ENCODE measurements around the gene STAG3.
"Not testable (repeated sequence)": the region's sequence is repeated elsewhere in the genome, so short reads cannot be mapped to it uniquely, and the experiment has no call there.

STAG3 gene

GRCh38 chr7:100173806-100174495 lies 3.8 kb upstream of the STAG3 start:
- DNase-seq = no peak

- DNase-seq = no peak
These were observed 3.1 kb upstream of the STAG3 start for GRCh38 chr7:100174582-100174981.

DNA sequence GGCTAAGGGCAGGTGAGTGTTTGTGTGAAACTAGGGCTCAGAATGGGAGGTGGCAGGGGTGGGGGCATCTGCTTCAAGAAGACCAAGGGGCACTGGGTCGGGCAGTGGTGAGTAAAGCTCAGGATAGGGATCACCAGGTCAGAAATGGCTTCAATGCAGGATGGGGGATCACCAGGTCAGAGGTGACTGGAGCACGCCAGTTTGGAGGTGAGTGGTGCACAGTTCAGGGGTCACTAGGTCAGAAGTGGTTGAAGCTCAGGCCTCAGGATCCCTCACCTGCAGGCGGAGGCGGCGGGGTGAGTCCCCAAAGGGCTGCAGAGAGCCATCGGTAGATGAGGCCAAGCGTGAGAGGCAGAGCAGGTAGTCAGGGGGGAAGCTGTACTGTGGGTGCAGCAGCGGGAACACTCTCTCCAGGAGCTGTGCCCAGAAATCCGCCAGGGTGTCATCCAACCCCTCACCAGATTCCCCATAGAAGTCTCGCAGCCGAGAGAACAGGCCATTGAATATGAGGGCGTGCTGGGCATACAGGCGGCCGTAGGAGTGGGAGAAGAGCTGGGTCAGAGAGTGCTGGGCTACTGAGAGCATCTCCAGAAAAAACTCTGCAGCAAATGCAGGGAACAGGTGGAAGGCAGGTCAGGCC lies 2.3 kb upstream of the STAG3 start:
- DNase-seq = no peak

GRCh38 chr7:100176096-100177044 lies 1.3 kb upstream of the STAG3 start:
- no peak for DNase-seq

DNA sequence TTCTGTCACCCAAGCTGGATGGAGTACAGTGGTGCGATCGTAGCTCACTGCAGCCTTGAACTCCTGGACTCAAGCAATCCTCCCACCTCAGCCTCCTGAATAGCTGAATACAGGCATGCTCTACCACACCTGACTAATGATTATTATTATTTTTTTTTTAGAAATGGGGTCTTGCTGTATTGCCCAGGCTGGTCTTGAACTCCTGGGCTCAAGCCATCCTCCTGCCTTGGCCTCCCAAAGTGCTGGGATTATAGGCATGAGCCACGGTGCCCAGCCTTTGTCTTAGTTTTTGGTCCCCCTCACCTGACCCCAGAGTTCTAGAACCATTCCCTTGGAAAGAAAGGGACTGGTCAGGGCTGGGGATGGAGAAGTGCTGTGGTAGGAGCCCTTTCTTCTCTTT lies 2.4 kb downstream of the STAG3 start:
- not testable (repeated sequence) for DNase-seq

GRCh38 chr7:100182616-100183015 lies 4.9 kb downstream of the STAG3 start:
- not testable (repeated sequence) for DNase-seq

DNA sequence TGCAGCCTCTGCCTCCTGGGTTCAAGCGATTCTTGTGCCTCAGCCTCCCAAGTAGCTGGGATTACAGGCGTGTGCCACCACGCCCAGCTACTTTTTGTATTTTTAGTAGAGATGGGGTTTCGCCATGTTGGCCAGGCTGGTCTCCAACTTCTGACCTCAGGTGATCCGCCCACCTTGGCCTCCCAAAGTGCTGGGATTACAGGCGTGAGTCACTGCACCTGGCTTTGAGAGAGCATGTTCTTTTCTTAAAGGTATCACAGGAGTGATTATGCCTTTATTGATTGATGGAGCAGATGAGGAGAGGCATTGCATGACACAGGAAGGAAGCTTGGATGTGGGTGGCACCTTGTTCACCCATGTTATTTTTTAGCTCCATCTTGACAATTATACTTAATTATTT lies 5.4 kb downstream of the STAG3 start:
- not testable (repeated sequence) for DNase-seq

DNA sequence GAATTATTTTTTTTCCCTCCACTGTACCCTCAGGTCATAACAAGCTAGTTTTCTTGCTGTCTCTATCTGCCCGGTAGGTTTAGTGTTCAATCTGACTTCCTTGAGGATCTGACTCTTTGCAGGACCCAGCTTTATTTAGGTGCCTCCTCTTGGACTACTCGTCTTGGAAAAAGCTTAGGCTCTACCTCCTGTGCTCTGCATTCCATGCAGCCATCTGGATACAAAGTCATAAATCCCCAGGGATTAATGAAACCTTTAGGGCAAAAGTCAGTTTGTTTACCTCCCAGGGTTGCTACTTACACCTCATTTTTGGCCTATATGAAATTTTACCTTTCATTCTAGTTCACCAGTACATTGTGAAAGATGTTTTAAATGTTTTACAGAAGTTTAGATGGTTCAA lies 8.0 kb downstream of the STAG3 start:
- no peak for DNase-seq

- DNase-seq = no peak
These were observed 11.3 kb downstream of the STAG3 start for GRCh38 chr7:100189061-100189460.

DNA sequence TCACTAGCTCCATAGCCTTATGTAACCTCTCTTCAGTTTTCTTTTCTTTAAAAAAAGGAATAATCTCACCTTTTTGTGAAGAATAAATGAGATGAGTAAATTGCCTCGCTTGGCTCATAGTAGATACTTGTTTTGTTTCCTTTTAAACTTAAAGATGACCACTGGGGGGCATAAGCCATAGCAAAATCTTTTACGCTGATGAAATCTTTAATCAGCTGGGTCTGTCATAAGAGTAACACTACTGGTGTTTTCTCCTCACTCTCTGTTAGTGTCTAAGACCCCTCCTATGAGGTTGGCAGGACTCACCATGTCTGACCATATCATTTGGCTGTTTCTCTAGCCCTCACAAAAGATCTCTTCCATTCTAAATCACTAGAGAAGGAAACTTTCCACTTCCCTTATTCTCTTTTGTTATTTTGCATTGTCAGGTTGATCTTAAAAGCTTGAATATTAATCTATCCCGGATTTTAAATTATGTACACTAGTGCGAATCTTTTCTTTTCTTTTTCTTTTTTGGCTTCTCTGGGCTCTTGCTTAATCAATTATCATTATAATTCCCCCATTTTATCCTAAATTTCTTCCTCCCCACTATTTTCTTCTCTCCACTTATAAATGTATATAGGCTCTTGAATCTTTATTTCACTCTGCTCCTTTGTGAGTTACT lies 12.5 kb downstream of the STAG3 start:
- DNase-seq = no peak

GRCh38 chr7:100191775-100192174 lies 14.1 kb downstream of the STAG3 start:
- DNase-seq = no peak

DNA sequence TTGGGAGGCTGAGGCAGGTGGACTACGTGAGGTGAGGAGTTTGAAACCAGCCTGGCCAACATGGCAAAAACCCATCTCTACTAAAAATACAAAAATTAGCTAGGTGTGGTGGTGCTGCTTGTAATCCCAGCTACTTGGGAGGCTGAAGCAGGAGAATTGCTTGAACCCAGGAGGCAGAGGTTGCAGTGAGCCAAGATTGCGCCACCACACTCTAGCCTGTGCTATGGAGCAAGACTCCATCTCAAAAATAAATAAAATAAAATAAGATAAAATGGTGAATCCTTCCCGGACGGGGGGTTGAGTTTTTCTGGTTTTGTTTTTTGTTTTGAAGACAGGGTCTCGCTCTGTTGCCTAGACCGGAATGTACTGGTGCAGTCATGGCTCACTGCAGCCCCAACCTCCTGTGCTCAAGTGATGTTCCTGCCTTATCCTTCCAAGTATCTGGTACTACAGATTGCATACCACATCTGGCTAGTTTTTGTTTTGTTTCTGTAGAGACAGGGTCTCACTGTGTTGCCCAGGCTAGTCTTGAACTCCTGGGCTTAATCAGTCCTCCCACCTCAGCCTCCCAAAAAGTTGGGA lies 14.7 kb downstream of the STAG3 start:
- DNase-seq = not testable (repeated sequence)

DNA sequence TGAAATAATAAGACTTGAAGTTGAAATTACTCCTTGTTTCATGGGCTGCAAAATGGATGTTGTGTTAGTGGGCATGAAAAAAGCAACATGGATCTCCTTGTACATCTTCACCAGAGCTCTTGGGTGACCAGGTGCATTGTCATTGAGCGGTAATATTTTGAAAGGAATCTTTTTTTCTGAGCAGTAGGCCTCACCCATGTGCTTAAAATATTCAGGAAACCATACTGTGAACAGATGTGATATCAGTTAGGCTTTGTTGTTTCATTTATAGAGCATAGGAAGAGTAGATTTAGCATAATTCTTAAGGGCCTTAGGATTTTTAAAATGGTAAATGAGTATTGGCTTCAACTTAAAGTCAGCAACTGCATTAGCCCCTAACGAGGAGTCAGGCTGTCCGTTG lies 15.3 kb downstream of the STAG3 start:
- DNase-seq = no peak

GRCh38 chr7:100195222-100195621 lies 17.5 kb downstream of the STAG3 start:
- no peak for DNase-seq

- DNase-seq = not testable (repeated sequence)
These were observed 18.2 kb downstream of the STAG3 start for GRCh38 chr7:100195901-100196322.

DNA sequence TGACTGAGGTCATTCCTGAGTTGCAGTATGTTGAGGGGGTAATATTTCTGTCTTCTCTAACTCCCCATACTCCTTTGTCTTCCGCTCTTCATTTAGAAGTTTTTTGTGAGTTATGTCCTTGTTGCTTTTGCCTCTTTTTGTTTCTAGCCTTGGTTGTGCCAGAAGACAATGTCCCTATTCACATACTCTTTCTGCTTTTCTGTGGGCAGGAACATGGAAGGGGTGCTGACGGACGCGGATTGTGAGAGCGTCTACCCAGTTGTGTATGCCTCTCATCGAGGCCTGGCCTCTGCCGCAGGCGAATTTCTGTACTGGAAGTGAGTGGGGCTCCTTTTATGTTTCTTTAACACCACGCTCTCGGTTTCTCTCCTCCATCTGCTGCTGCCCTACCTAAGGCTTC lies 20.5 kb downstream of the STAG3 start:
- DNase-seq = no peak

- no peak for DNase-seq
These were observed 23.0 kb downstream of the STAG3 start for GRCh38 chr7:100200693-100201092.

DNA sequence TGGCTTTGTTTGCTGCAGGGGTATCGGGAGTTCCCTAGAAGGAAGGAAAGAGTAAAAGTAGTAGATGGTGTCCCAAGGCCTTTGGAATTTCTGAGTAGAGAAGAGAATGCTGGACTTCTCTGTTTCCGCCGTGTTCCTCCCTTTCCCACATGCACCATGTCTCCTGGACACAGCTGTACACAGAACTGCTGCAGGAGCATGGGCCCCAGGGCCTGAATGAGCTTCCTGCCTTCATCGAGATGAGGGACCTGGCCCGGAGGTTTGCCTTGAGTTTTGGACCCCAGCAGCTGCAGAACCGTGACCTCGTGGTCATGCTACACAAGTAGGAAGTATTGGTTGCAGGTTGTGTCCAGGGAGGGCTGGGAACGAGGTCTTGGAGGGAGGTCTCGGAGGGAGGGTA lies 26.7 kb downstream of the STAG3 start:
- DNase-seq = no peak

GRCh38 chr7:100208911-100209408 lies 31.2 kb downstream of the STAG3 start:
- DNase-seq = no peak

DNA sequence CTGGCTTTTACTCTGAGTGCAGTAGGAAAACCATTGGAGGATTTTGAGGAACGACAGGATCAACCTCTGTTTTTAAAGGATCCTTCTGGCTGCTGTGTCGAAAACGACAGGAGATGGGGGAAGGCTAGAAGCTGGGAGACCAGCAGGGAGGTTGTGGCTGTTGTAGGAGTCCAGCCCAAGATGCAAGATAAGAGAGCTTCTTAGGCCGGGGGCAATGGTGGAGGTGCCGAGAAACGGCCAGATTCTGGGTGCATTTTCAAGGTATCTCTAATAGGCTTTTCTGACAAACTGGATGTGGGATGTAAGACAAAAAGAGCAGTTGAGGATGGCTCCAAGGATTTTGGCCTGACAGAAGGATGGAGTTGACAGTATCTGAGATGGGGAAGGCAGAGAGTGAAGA lies 31.8 kb downstream of the STAG3 start:
- no peak for DNase-seq

DNA sequence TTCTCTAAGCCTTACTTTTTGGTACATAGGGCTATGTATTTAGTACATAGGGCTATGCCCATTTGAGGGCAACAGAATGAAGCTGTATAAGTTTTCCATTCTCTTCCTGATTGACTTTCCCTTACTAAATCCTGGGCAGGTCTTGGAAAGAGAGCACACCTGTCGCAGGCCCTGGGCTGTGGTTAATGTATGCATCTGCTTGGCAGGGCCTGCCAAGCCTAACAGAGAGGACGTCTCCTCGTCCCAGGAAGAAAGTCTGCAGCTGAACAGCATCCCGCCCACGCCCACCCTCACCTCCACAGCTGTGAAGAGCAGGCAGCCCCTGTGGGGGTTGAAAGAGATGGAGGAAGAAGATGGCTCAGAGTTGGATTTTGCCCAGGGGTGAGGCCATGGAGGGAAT lies 33.1 kb downstream of the STAG3 start:
- peak; percentile 31 to 34 for DNase-seq

GRCh38 chr7:100211342-100211780 lies 33.6 kb downstream of the STAG3 start:
- DNase-seq = no peak

Data from stimulated activated CD4-positive, alpha-beta T cell treated with anti-CD3 and anti-CD28 coated beads, Interleukin-4, amount 100 ng/mL, for 4 hours (primary cell).